MM.1S (cell line): ENCODE measurements around the gene RHOBTB1.

Source experiments
- DNase-seq: peaks from one replicate; pipeline ENCODE4 v3.0.0-alpha.2; 2015
- H2AFZ ChIP-seq: fragments of 300-600 bp; sonication (generic); 2 replicates; pipeline ENCODE4 v1.6.0; 2016; ENCODE audit warnings: antibody characterized with exemption, low read length
- H3F3A ChIP-seq: fragments of 300-600 bp; sonication (generic); 2 replicates; pipeline ENCODE4 v1.6.1; 2016; ENCODE audit warnings: mild to moderate bottlenecking, antibody characterized with exemption, low read length, moderate library complexity, mixed read lengths; ENCODE audit not compliant: insufficient read depth
- H3K27ac ChIP-seq: fragments of 300-600 bp; sonication (generic); 2 replicates; pipeline ENCODE4 v1.5.1; 2016; ENCODE audit warnings: mild to moderate bottlenecking, low read length
- H3K27me3 ChIP-seq: fragments of 300-600 bp; sonication (generic); replicated peaks from 2 replicates; pipeline ENCODE4 v1.6.0; 2016; ENCODE audit warnings: low read length; ENCODE audit not compliant: insufficient read depth
- H3K36me3 ChIP-seq: fragments of 300-600 bp; sonication (generic); replicated peaks from 2 replicates; pipeline ENCODE4 v1.6.1; 2016; ENCODE audit warnings: mild to moderate bottlenecking, low read length, mixed read lengths; ENCODE audit not compliant: insufficient read depth
- H3K4me1 ChIP-seq: fragments of 300-600 bp; sonication (generic); 2 replicates; pipeline ENCODE4 v1.6.1; 2016; ENCODE audit warnings: low read length, mixed read lengths
- H3K4me2 ChIP-seq: fragments of 300-600 bp; sonication (generic); 2 replicates; pipeline ENCODE4 v1.6.0; 2016; ENCODE audit warnings: low read depth, low read length
- H3K4me3 ChIP-seq: fragments of 300-600 bp; sonication (generic); 2 replicates; pipeline ENCODE4 v1.5.1; 2016; ENCODE audit warnings: low read length, mixed read lengths
- H3K79me2 ChIP-seq: fragments of 300-600 bp; sonication (generic); 2 replicates; pipeline ENCODE4 v1.6.1; 2016; ENCODE audit warnings: mixed run types, low read length, mixed read lengths
- H3K9ac ChIP-seq: fragments of 300-600 bp; sonication (generic); 2 replicates; pipeline ENCODE4 v1.6.1; 2016; ENCODE audit warnings: low read length, mixed read lengths
- H3K9me2 ChIP-seq: fragments of 300-600 bp; sonication (generic); replicated peaks from 2 replicates; pipeline ENCODE4 v1.6.1; 2016; ENCODE audit warnings: mild to moderate bottlenecking, low read length, mixed read lengths; ENCODE audit not compliant: insufficient read depth
- H3K9me3 ChIP-seq: fragments of 300-600 bp; sonication (generic); replicated peaks from 2 replicates; pipeline ENCODE4 v1.6.1; 2016; ENCODE audit warnings: mild to moderate bottlenecking, low read length, mixed read lengths; ENCODE audit not compliant: insufficient read depth
- H4K20me1 ChIP-seq: fragments of 300-600 bp; sonication (generic); 2 replicates; pipeline ENCODE4 v1.6.1; 2016; ENCODE audit warnings: mild to moderate bottlenecking, low read length, moderate library complexity, mixed read lengths; ENCODE audit not compliant: insufficient read depth
- EZH2 ChIP-seq: fragments of 300-600 bp; sonication (generic); optimal IDR thresholded peaks from 2 replicates; pipeline ENCODE3; 2017; ENCODE audit warnings: low read depth, mild to moderate bottlenecking, antibody characterized with exemption, low read length, mixed read lengths
- EZH2phosphoT487 ChIP-seq: fragments of 300-600 bp; sonication (generic); IDR thresholded peaks from 2 replicates; pipeline ENCODE4 v1.6.1; 2018; ENCODE audit warnings: antibody characterized with exemption, low read length
- TF ChIP-seq, protein P1 (sequence below): fragments of 300-600 bp; sonication (generic); IDR thresholded peaks from 2 replicates; pipeline ENCODE4 v1.5.1; 2016; ENCODE audit warnings: antibody characterized with exemption, low read length, mixed read lengths

The RHOBTB1 gene

DNA sequence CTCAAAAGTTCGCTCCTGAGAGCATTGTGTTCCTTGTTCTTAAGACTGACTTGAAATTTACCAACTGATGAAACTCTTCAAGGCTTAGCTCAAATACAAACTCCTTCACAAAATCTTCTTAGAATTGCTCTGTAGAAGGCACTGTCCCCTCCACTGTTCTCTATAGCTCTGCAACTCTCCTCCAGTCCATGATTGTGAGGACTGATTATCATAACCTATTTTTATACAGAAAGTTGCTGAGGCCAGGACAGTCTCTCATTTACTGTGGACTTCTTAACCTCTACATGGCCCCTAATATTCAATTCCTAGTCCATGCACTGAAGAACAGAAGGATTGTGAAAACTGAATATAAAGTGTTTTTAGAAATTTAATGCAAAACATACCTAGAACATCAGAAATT lies 53.2 kb downstream of the RHOBTB1 start:
- no peaks in the 10 kb centered on the region for H3K36me3 ChIP-seq
- no peaks in the 10 kb centered on the region for H4K20me1 ChIP-seq
- H2AFZ ChIP-seq, result no peak overlapping the region
- no peaks in the 10 kb centered on the region for H3K27me3 ChIP-seq
- H3K4me1 ChIP-seq, result no peaks in the 10 kb centered on the region
- H3K9me3 ChIP-seq, result no peaks in the 10 kb centered on the region
- H3K4me2 ChIP-seq, result no peak overlapping the region
- DNase-seq, result no peak
- TF ChIP-seq EZH2 (no peak), EZH2phosphoT487 (no peak)
- TF ChIP-seq, protein P1, sequence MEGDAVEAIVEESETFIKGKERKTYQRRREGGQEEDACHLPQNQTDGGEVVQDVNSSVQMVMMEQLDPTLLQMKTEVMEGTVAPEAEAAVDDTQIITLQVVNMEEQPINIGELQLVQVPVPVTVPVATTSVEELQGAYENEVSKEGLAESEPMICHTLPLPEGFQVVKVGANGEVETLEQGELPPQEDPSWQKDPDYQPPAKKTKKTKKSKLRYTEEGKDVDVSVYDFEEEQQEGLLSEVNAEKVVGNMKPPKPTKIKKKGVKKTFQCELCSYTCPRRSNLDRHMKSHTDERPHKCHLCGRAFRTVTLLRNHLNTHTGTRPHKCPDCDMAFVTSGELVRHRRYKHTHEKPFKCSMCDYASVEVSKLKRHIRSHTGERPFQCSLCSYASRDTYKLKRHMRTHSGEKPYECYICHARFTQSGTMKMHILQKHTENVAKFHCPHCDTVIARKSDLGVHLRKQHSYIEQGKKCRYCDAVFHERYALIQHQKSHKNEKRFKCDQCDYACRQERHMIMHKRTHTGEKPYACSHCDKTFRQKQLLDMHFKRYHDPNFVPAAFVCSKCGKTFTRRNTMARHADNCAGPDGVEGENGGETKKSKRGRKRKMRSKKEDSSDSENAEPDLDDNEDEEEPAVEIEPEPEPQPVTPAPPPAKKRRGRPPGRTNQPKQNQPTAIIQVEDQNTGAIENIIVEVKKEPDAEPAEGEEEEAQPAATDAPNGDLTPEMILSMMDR, result no peak
- no peak overlapping the region for H3K4me3 ChIP-seq
- H3K27ac ChIP-seq, result no peak overlapping the region
- no peak overlapping the region for H3K9ac ChIP-seq
- no peaks in the 10 kb centered on the region for H3K79me2 ChIP-seq
- no peaks in the 10 kb centered on the region for H3K9me2 ChIP-seq
- no peaks in the 10 kb centered on the region for H3F3A ChIP-seq

DNA sequence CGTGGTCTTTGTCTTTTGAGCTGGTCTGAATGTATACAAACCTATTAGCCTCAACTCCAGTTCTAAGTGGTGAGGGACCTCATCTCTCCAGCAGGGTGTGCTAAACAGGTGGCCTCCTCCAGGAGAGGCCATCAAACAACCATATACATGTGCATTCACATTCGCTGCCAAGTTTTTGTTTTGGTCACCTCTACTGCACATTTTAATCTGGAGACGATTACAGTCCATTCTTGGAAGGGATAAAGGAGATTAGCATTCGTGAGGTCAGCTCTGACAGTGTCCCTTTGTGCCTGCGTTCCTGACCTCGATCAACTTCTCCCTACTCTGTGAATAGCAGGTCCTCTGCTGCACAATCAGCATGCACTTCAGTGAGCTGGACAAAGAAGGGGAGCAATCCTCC lies 60.8 kb downstream of the RHOBTB1 start:
- Histone ChIP-seq H3K36me3 (no peaks in the 10 kb centered on the region), H4K20me1 (no peaks in the 10 kb centered on the region), H3K4me1 (no peaks in the 10 kb centered on the region), H3K9me3 (no peaks in the 10 kb centered on the region), H3K27ac (no peak overlapping the region), H3F3A (no peaks in the 10 kb centered on the region), H3K79me2 (no peaks in the 10 kb centered on the region), H3K4me2 (no peak overlapping the region), H3K9me2 (no peaks in the 10 kb centered on the region), H2AFZ (no peak overlapping the region), H3K9ac (no peak overlapping the region), H3K4me3 (no peak overlapping the region), H3K27me3 (no peaks in the 10 kb centered on the region)
- DNase-seq, result peak; percentile 29
- TF ChIP-seq, protein P1, result peak; percentile 47
- no peak for TF ChIP-seq EZH2

DNA sequence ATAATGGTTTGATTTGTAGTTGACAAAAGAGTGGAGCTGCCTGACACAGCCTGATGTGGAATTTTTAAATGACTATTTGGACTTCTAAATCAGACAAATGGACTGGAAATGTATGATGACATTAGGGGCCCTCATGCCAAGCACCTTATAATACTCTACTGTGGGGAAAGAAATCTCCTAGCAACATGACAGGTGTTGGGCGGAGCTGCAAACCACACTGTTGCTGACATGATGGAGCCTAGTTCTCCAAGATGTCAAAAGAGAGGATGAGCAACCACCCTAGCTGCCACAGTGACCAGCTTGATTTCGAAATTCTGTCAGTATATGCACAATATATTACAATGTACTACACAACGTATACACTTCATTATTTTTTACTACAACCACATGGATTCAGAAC lies 65.8 kb downstream of the RHOBTB1 start:
- Histone ChIP-seq H3K79me2 (no peaks in the 10 kb centered on the region), H3K36me3 (no peaks in the 10 kb centered on the region), H3K4me3 (no peak overlapping the region), H3K27me3 (no peaks in the 10 kb centered on the region), H3K27ac (no peak overlapping the region), H3K4me2 (no peak overlapping the region), H3K4me1 (no peaks in the 10 kb centered on the region), H2AFZ (no peak overlapping the region), H3K9me2 (no peaks in the 10 kb centered on the region), H4K20me1 (no peaks in the 10 kb centered on the region), H3K9me3 (no peaks in the 10 kb centered on the region), H3K9ac (no peak overlapping the region), H3F3A (no peaks in the 10 kb centered on the region)
- no peak for DNase-seq
- TF ChIP-seq EZH2 (no peak), EZH2phosphoT487 (no peak)
- TF ChIP-seq, protein P1, result no peak

DNA sequence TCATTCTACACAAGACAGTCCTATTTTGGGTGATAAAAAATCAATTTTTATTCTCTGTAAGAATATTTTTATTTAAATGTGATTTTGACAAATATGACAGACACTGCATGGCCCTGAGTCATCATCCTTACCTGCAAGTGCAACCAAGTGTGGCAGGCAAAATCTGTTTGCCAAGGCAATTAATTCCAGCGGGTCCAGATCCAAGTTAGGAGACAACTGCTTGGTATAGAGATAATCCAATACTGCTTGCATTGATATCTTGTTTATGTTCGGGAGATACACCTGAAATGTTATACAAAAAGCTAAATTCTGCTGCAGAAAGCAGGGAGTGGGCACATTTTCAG lies 66.2 kb downstream of the RHOBTB1 start:
- DNase-seq, result no peak
- no peaks in the 10 kb centered on the region for H3K4me1 ChIP-seq
- H3K4me3 ChIP-seq, result no peak overlapping the region
- H3K9ac ChIP-seq, result no peak overlapping the region
- H3F3A ChIP-seq, result no peaks in the 10 kb centered on the region
- H3K79me2 ChIP-seq, result no peaks in the 10 kb centered on the region
- H3K4me2 ChIP-seq, result no peak overlapping the region
- H3K9me2 ChIP-seq, result no peaks in the 10 kb centered on the region
- H2AFZ ChIP-seq, result no peak overlapping the region
- H3K36me3 ChIP-seq, result no peaks in the 10 kb centered on the region
- TF ChIP-seq EZH2 (no peak), EZH2phosphoT487 (no peak)
- TF ChIP-seq, protein P1, result no peak
- H3K27me3 ChIP-seq, result no peaks in the 10 kb centered on the region
- no peaks in the 10 kb centered on the region for H3K9me3 ChIP-seq
- H3K27ac ChIP-seq, result no peak overlapping the region
- no peaks in the 10 kb centered on the region for H4K20me1 ChIP-seq
